Measurements from ENCODE around the gene TMEM170A. TPM values are rescaled to one million over a fixed set of nuclear protein-coding genes. Genes with fewer than 3 reads are reported as not detected.

The TMEM170A gene
- total and polyA plus RNA-seq, 2 experiments from 2014 or later = 21.1 to 43.6 TPM

- Histone ChIP-seq H2AFZ (no peak overlapping the region), H3K9me2 (replicated peaks; ENCODE audit: insufficient read depth) (no peaks in the 10 kb centered on the region), H3K27ac (no peak overlapping the region), H3K4me2 (no peak overlapping the region), H3K36me3 (replicated peaks; ENCODE audit: insufficient read depth, low read depth) (no peaks in the 10 kb centered on the region), H4K20me1 (ENCODE audit: insufficient read depth, poor library complexity, severe bottlenecking) (peaks cover 58% of the 10 kb centered on the region), H3K4me1 (ENCODE audit: insufficient read depth) (peaks cover 10% of the 10 kb centered on the region), H3K79me2 (peaks cover 83% of the 10 kb centered on the region), H3K4me3 (no peak overlapping the region), H3K9me3 (ENCODE audit: low read depth) (no peaks in the 10 kb centered on the region), H3K27me3 (no peaks in the 10 kb centered on the region)
- no peak for TF ChIP-seq EZH2phosphoT487 (IDR thresholded peaks at IDR 0.05; ENCODE audit: low read depth, severe bottlenecking, unreplicated experiment)
- no peak for TF ChIP-seq CTCF (IDR thresholded peaks at IDR 0.05; ENCODE audit: poor library complexity)
- no peak for TF ChIP-seq EZH2 (IDR thresholded peaks at IDR 0.05; ENCODE audit: borderline replicate concordance)
- 18% methylated on average over 1 of the region's 1 CpG for WGBS (ENCODE audit: low lambda C conversion rate, missing lambda C conversion rate)
- no peak for DNase-seq (ENCODE audit: low spot score)
These were observed 4.0 kb downstream of the TMEM170A start for GRCh38 chr16:75460446-75460845.

- no peak overlapping the region for H3K27ac ChIP-seq
- H3K9me3 ChIP-seq (ENCODE audit: low read depth) = no peaks in the 10 kb centered on the region
- H3K79me2 ChIP-seq = peaks cover 91% of the 10 kb centered on the region
- no peaks in the 10 kb centered on the region for H3K9me2 ChIP-seq (replicated peaks; ENCODE audit: insufficient read depth)
- H4K20me1 ChIP-seq (ENCODE audit: insufficient read depth, poor library complexity, severe bottlenecking) = peaks cover 58% of the 10 kb centered on the region
- H3K4me3 ChIP-seq = no peak overlapping the region
- H3K4me2 ChIP-seq = no peak overlapping the region
- no peaks in the 10 kb centered on the region for H3K36me3 ChIP-seq (replicated peaks; ENCODE audit: insufficient read depth, low read depth)
- peaks cover 10% of the 10 kb centered on the region for H3K4me1 ChIP-seq (ENCODE audit: insufficient read depth)
- H2AFZ ChIP-seq = no peak overlapping the region
- no peaks in the 10 kb centered on the region for H3K27me3 ChIP-seq
- 100% methylated on average over 4 of the region's 4 CpGs for WGBS (ENCODE audit: low lambda C conversion rate, missing lambda C conversion rate)
- no peak for DNase-seq (ENCODE audit: low spot score)
- TF ChIP-seq EZH2phosphoT487 (IDR thresholded peaks at IDR 0.05; ENCODE audit: low read depth, severe bottlenecking, unreplicated experiment) (no peak), CTCF (IDR thresholded peaks at IDR 0.05; ENCODE audit: poor library complexity) (no peak), EZH2 (IDR thresholded peaks at IDR 0.05; ENCODE audit: borderline replicate concordance) (no peak)
These were observed 4.8 kb downstream of the TMEM170A start for GRCh38 chr16:75459691-75460090.

GRCh38 chr16:75458439-75458838 is 6.0 kb downstream of the TMEM170A start:
- peaks cover 97% of the 10 kb centered on the region for H3K79me2 ChIP-seq
- H3K27me3 ChIP-seq = no peaks in the 10 kb centered on the region
- H3K9me3 ChIP-seq (ENCODE audit: low read depth) = no peaks in the 10 kb centered on the region
- H2AFZ ChIP-seq = no peak overlapping the region
- TF ChIP-seq EZH2 (IDR thresholded peaks at IDR 0.05; ENCODE audit: borderline replicate concordance) = no peak
- no peak for TF ChIP-seq EZH2phosphoT487 (IDR thresholded peaks at IDR 0.05; ENCODE audit: low read depth, severe bottlenecking, unreplicated experiment)
- TF ChIP-seq CTCF (IDR thresholded peaks at IDR 0.05; ENCODE audit: poor library complexity) = no peak
- WGBS (ENCODE audit: low lambda C conversion rate, missing lambda C conversion rate) = 80% methylated on average over 2 of the region's 2 CpGs
- H3K36me3 ChIP-seq (replicated peaks; ENCODE audit: insufficient read depth, low read depth) = no peaks in the 10 kb centered on the region
- no peaks in the 10 kb centered on the region for H3K9me2 ChIP-seq (replicated peaks; ENCODE audit: insufficient read depth)
- H3K27ac ChIP-seq = no peak overlapping the region
- H3K4me2 ChIP-seq = peak overlapping the region; percentile 13
- H3K4me1 ChIP-seq (ENCODE audit: insufficient read depth) = peaks cover 10% of the 10 kb centered on the region
- H4K20me1 ChIP-seq (ENCODE audit: insufficient read depth, poor library complexity, severe bottlenecking) = peaks cover 63% of the 10 kb centered on the region
- H3K4me3 ChIP-seq = no peak overlapping the region
- DNase-seq (ENCODE audit: low spot score) = no peak

DNA sequence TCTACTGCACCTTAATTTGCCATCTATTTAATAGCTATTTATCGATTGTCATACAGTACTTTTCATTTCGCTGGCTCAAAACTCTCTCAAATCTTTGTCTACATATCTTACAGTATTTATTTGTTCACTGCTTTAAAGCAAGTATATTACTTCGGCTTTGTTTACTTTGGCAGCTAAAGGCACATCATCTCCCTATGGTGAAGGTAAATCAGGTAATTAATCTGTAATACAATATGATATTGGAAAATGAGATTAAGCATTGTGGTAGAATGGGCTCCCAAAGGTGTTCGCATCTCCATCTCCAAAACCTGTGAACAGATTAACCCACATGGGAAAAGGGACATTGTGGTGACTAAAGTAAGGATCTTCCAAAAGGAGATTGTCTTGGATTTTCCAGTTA is 6.5 kb downstream of the TMEM170A start:
- no peak overlapping the region for H3K27ac ChIP-seq
- peaks cover 14% of the 10 kb centered on the region for H3K4me1 ChIP-seq (ENCODE audit: insufficient read depth)
- peak overlapping the region; percentile 13 for H3K4me2 ChIP-seq
- DNase-seq (ENCODE audit: low spot score) = no peak
- no peak overlapping the region for H2AFZ ChIP-seq
- TF ChIP-seq EZH2 (IDR thresholded peaks at IDR 0.05; ENCODE audit: borderline replicate concordance) (no peak), EZH2phosphoT487 (IDR thresholded peaks at IDR 0.05; ENCODE audit: low read depth, severe bottlenecking, unreplicated experiment) (no peak), CTCF (IDR thresholded peaks at IDR 0.05; ENCODE audit: poor library complexity) (no peak)
- peaks cover 64% of the 10 kb centered on the region for H4K20me1 ChIP-seq (ENCODE audit: insufficient read depth, poor library complexity, severe bottlenecking)
- H3K4me3 ChIP-seq = no peak overlapping the region
- H3K36me3 ChIP-seq (replicated peaks; ENCODE audit: insufficient read depth, low read depth) = no peaks in the 10 kb centered on the region
- 94% methylated on average over 4 of the region's 4 CpGs for WGBS (ENCODE audit: low lambda C conversion rate, missing lambda C conversion rate)
- no peaks in the 10 kb centered on the region for H3K27me3 ChIP-seq
- H3K79me2 ChIP-seq = peaks cover 100% of the 10 kb centered on the region
- H3K9me3 ChIP-seq (ENCODE audit: low read depth) = no peaks in the 10 kb centered on the region
- no peaks in the 10 kb centered on the region for H3K9me2 ChIP-seq (replicated peaks; ENCODE audit: insufficient read depth)
